NCI-H82 treated with DMSO at 0.1 percent for 48 hours (cell line): ENCODE data around the gene SDC4.

Source experiments
- DNase-seq: peaks from one replicate; lab custom pipeline; 2025; ENCODE audit not compliant: unreplicated experiment; lab: John Stamatoyannopoulos, UW

SDC4 gene

GRCh38 chr20:45344168-45344860 is 3.9 kb downstream of the SDC4 start:
- no peak for DNase-seq

- peak; percentile 65 for DNase-seq
Observed at GRCh38 chr20:45343532-45344167, 4.6 kb downstream of the SDC4 start.

- no peak for DNase-seq
Observed at GRCh38 chr20:45342855-45343531, 5.2 kb downstream of the SDC4 start.

GRCh38 chr20:45341939-45342854 is 6.0 kb downstream of the SDC4 start:
- DNase-seq, result peak; percentile 61

GRCh38 chr20:45341579-45341938 is 6.7 kb downstream of the SDC4 start:
- DNase-seq, result no peak

- no peak for DNase-seq
Observed at GRCh38 chr20:45340951-45341350, 7.3 kb downstream of the SDC4 start.

- no peak for DNase-seq
Observed at GRCh38 chr20:45340236-45340847, 7.9 kb downstream of the SDC4 start.

- no peak for DNase-seq
Observed at GRCh38 chr20:45339799-45340198, 8.4 kb downstream of the SDC4 start.

GRCh38 chr20:45339084-45339483 is 9.1 kb downstream of the SDC4 start:
- no peak for DNase-seq

- DNase-seq, result no peak
Observed at GRCh38 chr20:45338121-45339030, 9.8 kb downstream of the SDC4 start.

GRCh38 chr20:45337367-45338120 is 10.7 kb downstream of the SDC4 start:
- DNase-seq, result no peak

- no peak for DNase-seq
Observed at GRCh38 chr20:45336530-45337366, 11.5 kb downstream of the SDC4 start.

GRCh38 chr20:45330476-45330875 is 17.7 kb downstream of the SDC4 start:
- no peak for DNase-seq

GRCh38 chr20:45329497-45330319 is 18.5 kb downstream of the SDC4 start:
- no peak for DNase-seq

GRCh38 chr20:45328451-45328850 is 19.8 kb downstream of the SDC4 start:
- DNase-seq, result peak; percentile 95

GRCh38 chr20:45325371-45325770 is 22.9 kb downstream of the SDC4 start:
- DNase-seq, result no peak

GRCh38 chr20:45323731-45324130 is 24.5 kb downstream of the SDC4 start:
- no peak for DNase-seq
